Ovary (tissue), 9 donors: Measurements from ENCODE around the gene YIF1A. TPM values are rescaled to one million over a fixed set of nuclear protein-coding genes. Genes with fewer than 3 reads are reported as not detected.

ENCODE experiments used
- DNase-seq, 5 donors: peaks; one replicate each; pipeline ENCODE4 v3.0.0-alpha.2; 2019 to 2020
- H3K27ac ChIP-seq, 2 donors: fragments of 200-600 bp; one replicate each; pipeline versions ENCODE4 v1.5.1 to v1.8.0; 2019 to 2022
- H3K27me3 ChIP-seq: fragments of 200-600 bp; one replicate; pipeline ENCODE4 v1.8.0; 2022
- H3K36me3 ChIP-seq: fragments of 200-600 bp; sonication (generic); one replicate; pipeline ENCODE4 v1.5.1; 2019
- H3K4me1 ChIP-seq: one replicate; pipeline ENCODE4 v1.8.1; 2013; ENCODE audit warnings: mild to moderate bottlenecking, moderate library complexity; ENCODE audit not compliant: insufficient read depth
- H3K4me3 ChIP-seq: fragments of 200-600 bp; sonication (generic); one replicate; pipeline ENCODE4 v1.5.1; 2017
- H3K9me3 ChIP-seq, 2 donors: fragments of 200-600 bp in 1 of 2; sonication (generic) in 1 of 2; one replicate each; pipeline versions ENCODE4 v1.5.1 to v1.8.1; 2013 to 2019; ENCODE audit warnings: mild to moderate bottlenecking in 1 of 2, moderate library complexity in 1 of 2
- EP300 ChIP-seq: sonication (generic); formaldehyde crosslinking; IDR thresholded peaks from one replicate; pipeline ENCODE4 v1.6.1; 2017; ENCODE audit warnings: antibody characterized with exemption
- POLR2A ChIP-seq: fragments of 450-650 bp; IDR thresholded peaks from one replicate; pipeline ENCODE4 v1.6.1; 2017; ENCODE audit warnings: antibody characterized with exemption, mild to moderate bottlenecking, moderate library complexity
- WGBS, 3 donors: extraction: QIAGEN DNeasy Blood & Tissue Kit in 1 of 3; methylation state at CpG; one replicate each; pipeline versions ENCODE4 v1.1.5 to v1.1.7; 2013 to 2017; 5-methylcytosine and 5-hydroxymethylcytosine counted together
- intact Hi-C, 4 donors: fragments of 100-400 bp; cut with DNase I; formaldehyde crosslinking; loops; one replicate each; pipeline versions ENCODE4 v1.11.0 to v1.15.1; 2022 to 2023
- polyA plus RNA-seq, 2 donors: library from polyadenylated mRNA; stranded (reverse); fragments of 200-250 nt in 1 of 2; fragments of 350-450 nt in 1 of 2; fragmentation: Illumina TruSeq in 1 of 2; extraction: RNeasy Lipid Tissue Mini Kit (QIAGEN cat#74804) in 1 of 2; gene quantifications; one replicate each; pipeline ENCODE4 v1.2.3, GENCODE V29; 2013 to 2014
- total RNA-seq, 7 donors: library from RNA; depleted of rRNA in 2 of 7; stranded (reverse); fragments of >200 nt in 2 of 7; fragmentation: NEBNext Ultra II Directional in 3 of 7; extraction: Animal tissue kit (Norgen Biotek cat#: 25700) in 3 of 7; gene quantifications; one replicate each; pipeline versions ENCODE4 v1.1.0 to v1.2.4, GENCODE V29; 2016 to 2023
- TF ChIP-seq, protein P1 (sequence below), 3 donors: fragments of 450-650 bp in 2 of 3; fragments of 200-600 bp in 1 of 3; IDR thresholded peaks; one replicate each; pipeline versions ENCODE4 v1.5.1 to v1.8.0; 2016 to 2022; ENCODE audit warnings: antibody characterized with exemption in 3 of 3, mild to moderate bottlenecking in 1 of 3
- donor health status: DM: no; HTN: no; CAD: no; lungs with moderate emphysema.
- donor health status: DM: no; HTN: no; CAD: no.
- donor health status: Bipolar disorder and iron deficiency.
- donor health status: DM: yes; HTN: yes; CAD: no.
- donor health status: DM: no; HTN: no; CAD: no.
- donor health status: DM: yes; HTN: yes; CAD: no.

YIF1A gene
- total and polyA plus RNA-seq, 9 donors = 39.3 to 91.0 (median 64.2) TPM

DNA sequence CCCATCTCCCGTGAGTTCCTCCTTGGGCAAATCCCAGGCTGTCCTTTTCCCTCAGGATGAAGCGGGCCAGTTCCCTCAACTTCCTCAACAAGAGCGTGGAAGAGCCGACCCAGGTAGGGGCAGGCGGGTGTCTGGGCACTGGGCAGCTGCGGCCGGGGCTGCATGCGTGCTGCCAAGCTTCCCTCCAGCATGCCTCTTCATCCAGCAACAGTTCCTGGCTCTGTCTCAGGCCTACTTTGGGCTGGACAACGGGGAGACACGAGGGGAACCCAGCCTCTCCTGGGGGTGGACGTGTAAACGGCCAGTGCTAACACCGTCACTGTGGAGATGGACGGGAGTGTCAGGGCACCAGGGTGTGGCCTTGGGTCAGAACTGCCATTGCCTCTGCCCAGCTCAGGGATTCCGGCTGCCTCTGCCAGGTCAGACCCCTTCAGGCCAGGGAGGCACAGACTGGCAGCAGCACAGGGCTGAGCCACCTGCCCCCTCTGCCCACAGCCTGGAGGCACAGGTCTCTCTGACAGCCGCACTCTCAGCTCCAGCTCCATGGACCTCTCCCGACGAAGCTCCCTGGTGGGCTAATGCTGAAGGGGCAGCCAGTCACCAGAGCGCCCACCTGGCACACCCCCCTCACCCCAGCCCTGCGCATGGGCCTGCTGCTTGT, 22.4 kb downstream of the YIF1A start:
- Histone ChIP-seq H3K27me3 (no peaks in the 10 kb centered on the region), H3K9me3 (no peaks in the 10 kb centered on the region), H3K4me1 (peaks cover 3% of the 10 kb centered on the region), H3K4me3 (peak overlapping the region; percentile 73), H3K36me3 (no peaks in the 10 kb centered on the region), H3K27ac (peak overlapping the region; percentile 78 to 93)
- 67 to 73% (median 73%) methylated on average over 20 of the region's 20 CpGs for WGBS, 3 donors
- intact Hi-C loops = no loop called here
- DNase-seq = peak in 2 of 5 donors; percentile 61 to 65
- TF ChIP-seq POLR2A = no peak
- TF ChIP-seq, protein P1, sequence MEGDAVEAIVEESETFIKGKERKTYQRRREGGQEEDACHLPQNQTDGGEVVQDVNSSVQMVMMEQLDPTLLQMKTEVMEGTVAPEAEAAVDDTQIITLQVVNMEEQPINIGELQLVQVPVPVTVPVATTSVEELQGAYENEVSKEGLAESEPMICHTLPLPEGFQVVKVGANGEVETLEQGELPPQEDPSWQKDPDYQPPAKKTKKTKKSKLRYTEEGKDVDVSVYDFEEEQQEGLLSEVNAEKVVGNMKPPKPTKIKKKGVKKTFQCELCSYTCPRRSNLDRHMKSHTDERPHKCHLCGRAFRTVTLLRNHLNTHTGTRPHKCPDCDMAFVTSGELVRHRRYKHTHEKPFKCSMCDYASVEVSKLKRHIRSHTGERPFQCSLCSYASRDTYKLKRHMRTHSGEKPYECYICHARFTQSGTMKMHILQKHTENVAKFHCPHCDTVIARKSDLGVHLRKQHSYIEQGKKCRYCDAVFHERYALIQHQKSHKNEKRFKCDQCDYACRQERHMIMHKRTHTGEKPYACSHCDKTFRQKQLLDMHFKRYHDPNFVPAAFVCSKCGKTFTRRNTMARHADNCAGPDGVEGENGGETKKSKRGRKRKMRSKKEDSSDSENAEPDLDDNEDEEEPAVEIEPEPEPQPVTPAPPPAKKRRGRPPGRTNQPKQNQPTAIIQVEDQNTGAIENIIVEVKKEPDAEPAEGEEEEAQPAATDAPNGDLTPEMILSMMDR (IDR thresholded peaks at IDR 0.05) = peak in 1 of 3 donors; percentile 5

DNA sequence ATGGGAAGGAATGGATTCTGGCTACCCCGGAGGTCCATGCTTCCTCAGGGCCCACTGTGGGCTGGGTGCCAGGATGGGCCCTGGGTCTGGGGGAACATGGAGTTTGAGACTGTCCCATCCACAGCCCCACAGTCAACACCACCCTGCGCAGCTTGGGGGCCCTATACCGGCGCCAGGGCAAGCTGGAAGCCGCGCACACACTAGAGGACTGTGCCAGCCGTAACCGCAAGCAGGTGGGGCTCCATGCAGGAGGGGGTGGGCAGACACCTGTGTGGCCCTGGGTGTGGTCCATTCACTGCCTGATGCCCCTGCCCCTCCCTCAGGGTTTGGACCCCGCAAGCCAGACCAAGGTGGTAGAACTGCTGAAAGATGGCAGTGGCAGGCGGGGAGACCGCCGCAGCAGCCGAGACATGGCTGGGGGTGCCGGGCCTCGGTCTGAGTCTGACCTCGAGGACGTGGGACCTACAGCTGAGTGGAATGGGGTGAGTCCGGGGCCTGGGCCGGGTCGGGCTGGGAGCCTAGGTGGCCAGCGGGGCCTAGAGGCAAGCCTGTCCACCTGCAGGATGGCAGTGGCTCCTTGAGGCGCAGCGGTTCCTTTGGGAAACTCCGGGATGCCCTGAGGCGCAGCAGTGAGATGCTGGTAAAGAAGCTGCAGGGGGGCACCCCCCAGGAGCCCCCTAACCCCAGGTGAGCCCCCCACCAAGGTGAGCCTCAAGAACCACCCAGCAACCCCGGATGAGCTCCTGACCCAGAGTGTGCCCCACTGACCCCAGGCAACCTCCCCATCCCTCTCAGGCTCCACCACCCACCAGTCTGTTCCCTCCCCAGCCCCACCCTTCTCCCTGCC, 23.2 kb downstream of the YIF1A start:
- H3K36me3 ChIP-seq = no peaks in the 10 kb centered on the region
- H3K4me3 ChIP-seq = no peak overlapping the region
- 85 to 91% (median 90%) methylated on average over 26 of the region's 26 CpGs for WGBS, 3 donors
- H3K4me1 ChIP-seq = peaks cover 3% of the 10 kb centered on the region
- TF ChIP-seq POLR2A (no peak), EP300 (no peak)
- TF ChIP-seq, protein P1 (IDR thresholded peaks at IDR 0.05) = no peak
- intact Hi-C loops = no loop called here
- DNase-seq = peak in 2 of 5 donors; percentile 58 to 59
- H3K9me3 ChIP-seq = no peaks in the 10 kb centered on the region
- no peak overlapping the region for H3K27ac ChIP-seq
- no peaks in the 10 kb centered on the region for H3K27me3 ChIP-seq

DNA sequence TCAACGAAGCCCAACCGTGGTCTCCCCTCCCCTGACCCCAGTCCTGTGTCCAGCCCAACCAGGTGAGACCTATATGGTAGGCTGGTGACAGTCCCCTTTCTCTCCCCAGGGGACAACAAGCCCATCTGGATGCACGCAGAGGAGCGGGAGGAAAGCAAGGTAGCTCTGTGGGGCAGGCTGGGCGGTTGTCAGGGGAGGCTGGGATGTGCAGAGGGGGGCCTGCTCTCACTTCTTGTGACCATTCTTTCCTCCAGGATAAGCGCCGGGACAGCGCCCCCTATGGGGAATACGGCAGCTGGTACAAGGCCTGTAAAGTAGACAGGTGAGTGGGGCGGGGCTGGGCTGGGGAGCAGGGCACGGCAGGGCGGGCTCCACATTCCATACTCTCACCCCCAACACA, 24.0 kb downstream of the YIF1A start:
- 64 to 74% (median 65%) methylated on average over 12 of the region's 12 CpGs for WGBS, 3 donors
- no peaks in the 10 kb centered on the region for H3K36me3 ChIP-seq
- H3K4me3 ChIP-seq = no peak overlapping the region
- H3K9me3 ChIP-seq = no peaks in the 10 kb centered on the region
- no peak overlapping the region for H3K27ac ChIP-seq
- peaks cover 3% of the 10 kb centered on the region for H3K4me1 ChIP-seq
- H3K27me3 ChIP-seq = no peaks in the 10 kb centered on the region
- DNase-seq = peak in 2 of 5 donors; percentile 52 to 54
- intact Hi-C loops = no loop called here
- TF ChIP-seq POLR2A = no peak
- TF ChIP-seq, protein P1 (IDR thresholded peaks at IDR 0.05) = no peak
- TF ChIP-seq EP300 = no peak

GRCh38 chr11:66264383-66264782, 24.6 kb downstream of the YIF1A start:
- DNase-seq = no peak
- TF ChIP-seq, protein P1 (IDR thresholded peaks at IDR 0.05) = no peak
- TF ChIP-seq POLR2A = no peak
- H3K4me3 ChIP-seq = no peak overlapping the region
- intact Hi-C loops = no loop called here
- no peaks in the 10 kb centered on the region for H3K27me3 ChIP-seq
- H3K36me3 ChIP-seq = no peaks in the 10 kb centered on the region
- no peaks in the 10 kb centered on the region for H3K9me3 ChIP-seq
- no peak overlapping the region for H3K27ac ChIP-seq
- 84 to 89% (median 86%) methylated on average over 8 of the region's 8 CpGs for WGBS, 3 donors
- H3K4me1 ChIP-seq = peaks cover 3% of the 10 kb centered on the region
